ENCODE results near the gene KLC1. TPM values are rescaled to one million over a fixed set of nuclear protein-coding genes. Genes with fewer than 3 reads are reported as not detected.
A peak's percentile ranks its signal among the peaks of the same experiment; 100 is the strongest.

The KLC1 gene
- total RNA-seq, 1 donor from 2014 or later = 238 TPM

- H3K9me3 Mint-ChIP-seq (ENCODE audit: unreplicated experiment) = no peaks in the 10 kb centered on the region
- Histone ChIP-seq H3K4me1 (ENCODE audit: insufficient read depth, low read length) (peaks cover 31% of the 10 kb centered on the region), H3K36me3 (ENCODE audit: insufficient read depth, low read length) (peaks cover 49% of the 10 kb centered on the region), H2AFZ (ENCODE audit: low read depth, low read length) (no peak overlapping the region), H4K20me1 (ENCODE audit: insufficient read depth, low read length) (peaks cover 74% of the 10 kb centered on the region), H3K79me2 (ENCODE audit: insufficient read depth, low read length) (peaks cover 92% of the 10 kb centered on the region), H3K9me3 (ENCODE audit: insufficient read depth, low read depth, low read length) (no peaks in the 10 kb centered on the region), H3K27ac (ENCODE audit: low read depth, low read length) (peak overlapping the region; percentile 83), H3K27me3 (ENCODE audit: insufficient read depth, low read length) (no peaks in the 10 kb centered on the region), H3K9ac (ENCODE audit: low read length) (peak overlapping the region; percentile 17), H3K4me2 (ENCODE audit: low read length) (peak overlapping the region; percentile 5), H3K4me3 (ENCODE audit: insufficient read depth, low read depth, low read length) (no peak overlapping the region)
- H3K27ac Mint-ChIP-seq (ENCODE audit: unreplicated experiment) = no peak overlapping the region
- peaks cover 12% of the 10 kb centered on the region for H3K36me3 Mint-ChIP-seq (ENCODE audit: low read depth, unreplicated experiment)
- no peaks in the 10 kb centered on the region for H3K27me3 Mint-ChIP-seq (ENCODE audit: low read depth, unreplicated experiment)
- FAIRE-seq (no peak), DNase-seq (ENCODE audit: low read depth) (no peak)
- H3K4me3 Mint-ChIP-seq (ENCODE audit: unreplicated experiment) = no peak overlapping the region
- no peak for TF ChIP-seq CTCF (IDR thresholded peaks at IDR 0.05; ENCODE audit: insufficient read depth, low read depth, low read length)
- no peak for TF ChIP-seq EZH2 (IDR thresholded peaks at IDR 0.05; ENCODE audit: insufficient read depth, low read length)
- peaks cover 22% of the 10 kb centered on the region for H3K4me1 Mint-ChIP-seq (ENCODE audit: low read depth, unreplicated experiment)
These were observed 27.7 kb downstream of the KLC1 start for GRCh38 chr14:103656756-103657133.

- H3K4me2 ChIP-seq (ENCODE audit: low read length) = peak overlapping the region; percentile 51
These were observed 28.5 kb downstream of the KLC1 start for GRCh38 chr14:103657471-103657870.

More at GRCh38 chr14:103657471-103657870, 28.5 kb downstream of the KLC1 start:
- Histone ChIP-seq H3K27ac (ENCODE audit: low read depth, low read length) (peak overlapping the region; percentile 83), H3K4me1 (ENCODE audit: insufficient read depth, low read length) (peaks cover 33% of the 10 kb centered on the region), H3K4me3 (ENCODE audit: insufficient read depth, low read depth, low read length) (no peak overlapping the region), H3K9ac (ENCODE audit: low read length) (peak overlapping the region; percentile 17), H3K9me3 (ENCODE audit: insufficient read depth, low read depth, low read length) (no peaks in the 10 kb centered on the region), H3K36me3 (ENCODE audit: insufficient read depth, low read length) (peaks cover 51% of the 10 kb centered on the region), H3K79me2 (ENCODE audit: insufficient read depth, low read length) (peaks cover 92% of the 10 kb centered on the region), H3K27me3 (ENCODE audit: insufficient read depth, low read length) (no peaks in the 10 kb centered on the region), H2AFZ (ENCODE audit: low read depth, low read length) (no peak overlapping the region), H4K20me1 (ENCODE audit: insufficient read depth, low read length) (peaks cover 71% of the 10 kb centered on the region)
- no peak for TF ChIP-seq CTCF (IDR thresholded peaks at IDR 0.05; ENCODE audit: insufficient read depth, low read depth, low read length)
- TF ChIP-seq EZH2 (IDR thresholded peaks at IDR 0.05; ENCODE audit: insufficient read depth, low read length) = no peak
- no peak overlapping the region for H3K4me3 Mint-ChIP-seq (ENCODE audit: unreplicated experiment)
- peaks cover 18% of the 10 kb centered on the region for H3K4me1 Mint-ChIP-seq (ENCODE audit: low read depth, unreplicated experiment)
- DNase-seq (ENCODE audit: low read depth) (peak; percentile 79), FAIRE-seq (peak; percentile 83)
- H3K36me3 Mint-ChIP-seq (ENCODE audit: low read depth, unreplicated experiment) = peaks cover 17% of the 10 kb centered on the region
- H3K27me3 Mint-ChIP-seq (ENCODE audit: low read depth, unreplicated experiment) = no peaks in the 10 kb centered on the region
- H3K27ac Mint-ChIP-seq (ENCODE audit: unreplicated experiment) = peak overlapping the region; percentile 70
- H3K9me3 Mint-ChIP-seq (ENCODE audit: unreplicated experiment) = no peaks in the 10 kb centered on the region
